KOPT-K1 (cell line): ENCODE measurements around the gene HESX1.

Source experiments
- H3K27ac ChIP-seq: fragments of 200-600 bp; sonication (generic); 2 replicates; pipeline ENCODE4 v1.5.1; 2016; ENCODE audit warnings: antibody characterized with exemption, mild to moderate bottlenecking, low read depth, low read length; ENCODE audit not compliant: poor library complexity, severe bottlenecking
- H3K36me3 ChIP-seq: fragments of 200-600 bp; sonication (generic); 2 replicates; pipeline ENCODE4 v1.5.1; 2017; ENCODE audit warnings: antibody characterized with exemption, mild to moderate bottlenecking, low read length, moderate library complexity; ENCODE audit not compliant: insufficient read depth
- H3K9me3 ChIP-seq: fragments of 200-600 bp; sonication (generic); 2 replicates; pipeline ENCODE4 v1.5.1; 2017; ENCODE audit warnings: antibody characterized with exemption, low read length, mild to moderate bottlenecking; ENCODE audit not compliant: insufficient read depth, poor library complexity, severe bottlenecking

The HESX1 gene

GRCh38 chr3:57160076-57160764, 39.6 kb downstream of the HESX1 start:
- Histone ChIP-seq H3K36me3 (no peaks in the 10 kb centered on the region), H3K27ac (no peak overlapping the region), H3K9me3 (no peaks in the 10 kb centered on the region)

GRCh38 chr3:57158813-57159738, 40.7 kb downstream of the HESX1 start:
- H3K27ac ChIP-seq = peak overlapping the region; percentile 24
- no peaks in the 10 kb centered on the region for H3K36me3 ChIP-seq
- no peaks in the 10 kb centered on the region for H3K9me3 ChIP-seq

- Histone ChIP-seq H3K36me3 (no peaks in the 10 kb centered on the region), H3K27ac (no peak overlapping the region), H3K9me3 (no peaks in the 10 kb centered on the region)
These were observed 41.5 kb downstream of the HESX1 start for GRCh38 chr3:57158325-57158724.

- Histone ChIP-seq H3K36me3 (no peaks in the 10 kb centered on the region), H3K9me3 (no peaks in the 10 kb centered on the region), H3K27ac (no peak overlapping the region)
These were observed 42.2 kb downstream of the HESX1 start for GRCh38 chr3:57157545-57157944.

GRCh38 chr3:57155310-57155643, 44.5 kb downstream of the HESX1 start:
- H3K36me3 ChIP-seq = no peaks in the 10 kb centered on the region
- no peak overlapping the region for H3K27ac ChIP-seq

GRCh38 chr3:57154470-57155309, 45.1 kb downstream of the HESX1 start:
- Histone ChIP-seq H3K27ac (no peak overlapping the region), H3K36me3 (no peaks in the 10 kb centered on the region), H3K9me3 (no peaks in the 10 kb centered on the region)

More at GRCh38 chr3:57155310-57155643, 44.5 kb downstream of the HESX1 start:
- H3K9me3 ChIP-seq = no peaks in the 10 kb centered on the region

- Histone ChIP-seq H3K36me3 (no peaks in the 10 kb centered on the region), H3K27ac (no peak overlapping the region), H3K9me3 (no peaks in the 10 kb centered on the region)
These were observed 47.3 kb downstream of the HESX1 start for GRCh38 chr3:57152151-57153143.

GRCh38 chr3:57151749-57152148, 48.0 kb downstream of the HESX1 start:
- no peaks in the 10 kb centered on the region for H3K36me3 ChIP-seq
- no peak overlapping the region for H3K27ac ChIP-seq
- no peaks in the 10 kb centered on the region for H3K9me3 ChIP-seq

GRCh38 chr3:57151021-57151449, 48.7 kb downstream of the HESX1 start:
- H3K27ac ChIP-seq = no peak overlapping the region
- H3K9me3 ChIP-seq = no peaks in the 10 kb centered on the region
- H3K36me3 ChIP-seq = no peaks in the 10 kb centered on the region

GRCh38 chr3:57150113-57150581, 49.6 kb downstream of the HESX1 start:
- Histone ChIP-seq H3K9me3 (no peaks in the 10 kb centered on the region), H3K36me3 (no peaks in the 10 kb centered on the region), H3K27ac (no peak overlapping the region)
